Stimulated activated CD4-positive, alpha-beta T cell treated with anti-CD3 and anti-CD28 coated beads, TNF-alpha, amount 100 ng/mL, for 48 hours (primary cell): ENCODE data around the gene KIF4B.
"Not testable (repeated sequence)": the region's sequence is repeated elsewhere in the genome, so short reads cannot be mapped to it uniquely, and the experiment has no call there.

ENCODE experiments used
- DNase-seq, 3 donors: peaks; one replicate each; pipeline ENCODE4 v3.0.0-alpha.2; 2020; ENCODE audit warnings: low read depth in 3 of 3

KIF4B gene, protein sequence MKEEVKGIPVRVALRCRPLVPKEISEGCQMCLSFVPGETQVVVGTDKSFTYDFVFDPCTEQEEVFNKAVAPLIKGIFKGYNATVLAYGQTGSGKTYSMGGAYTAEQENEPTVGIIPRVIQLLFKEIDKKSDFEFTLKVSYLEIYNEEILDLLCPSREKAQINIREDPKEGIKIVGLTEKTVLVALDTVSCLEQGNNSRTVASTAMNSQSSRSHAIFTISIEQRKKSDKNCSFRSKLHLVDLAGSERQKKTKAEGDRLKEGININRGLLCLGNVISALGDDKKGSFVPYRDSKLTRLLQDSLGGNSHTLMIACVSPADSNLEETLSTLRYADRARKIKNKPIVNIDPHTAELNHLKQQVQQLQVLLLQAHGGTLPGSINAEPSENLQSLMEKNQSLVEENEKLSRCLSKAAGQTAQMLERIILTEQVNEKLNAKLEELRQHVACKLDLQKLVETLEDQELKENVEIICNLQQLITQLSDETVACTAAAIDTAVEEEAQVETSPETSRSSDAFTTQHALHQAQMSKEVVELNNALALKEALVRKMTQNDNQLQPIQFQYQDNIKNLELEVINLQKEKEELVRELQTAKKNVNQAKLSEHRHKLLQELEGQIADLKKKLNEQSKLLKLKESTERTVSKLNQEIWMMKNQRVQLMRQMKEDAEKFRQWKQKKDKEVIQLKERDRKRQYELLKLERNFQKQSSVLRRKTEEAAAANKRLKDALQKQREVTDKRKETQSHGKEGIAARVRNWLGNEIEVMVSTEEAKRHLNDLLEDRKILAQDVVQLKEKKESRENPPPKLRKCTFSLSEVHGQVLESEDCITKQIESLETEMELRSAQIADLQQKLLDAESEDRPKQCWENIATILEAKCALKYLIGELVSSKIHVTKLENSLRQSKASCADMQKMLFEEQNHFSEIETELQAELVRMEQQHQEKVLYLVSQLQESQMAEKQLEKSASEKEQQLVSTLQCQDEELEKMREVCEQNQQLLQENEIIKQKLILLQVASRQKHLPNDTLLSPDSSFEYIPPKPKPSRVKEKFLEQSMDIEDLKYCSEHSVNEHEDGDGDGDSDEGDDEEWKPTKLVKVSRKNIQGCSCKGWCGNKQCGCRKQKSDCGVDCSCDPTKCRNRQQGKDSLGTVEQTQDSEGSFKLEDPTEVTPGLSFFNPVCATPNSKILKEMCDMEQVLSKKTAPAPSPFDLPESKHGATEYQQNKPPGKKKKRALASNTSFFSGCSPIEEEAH

DNA sequence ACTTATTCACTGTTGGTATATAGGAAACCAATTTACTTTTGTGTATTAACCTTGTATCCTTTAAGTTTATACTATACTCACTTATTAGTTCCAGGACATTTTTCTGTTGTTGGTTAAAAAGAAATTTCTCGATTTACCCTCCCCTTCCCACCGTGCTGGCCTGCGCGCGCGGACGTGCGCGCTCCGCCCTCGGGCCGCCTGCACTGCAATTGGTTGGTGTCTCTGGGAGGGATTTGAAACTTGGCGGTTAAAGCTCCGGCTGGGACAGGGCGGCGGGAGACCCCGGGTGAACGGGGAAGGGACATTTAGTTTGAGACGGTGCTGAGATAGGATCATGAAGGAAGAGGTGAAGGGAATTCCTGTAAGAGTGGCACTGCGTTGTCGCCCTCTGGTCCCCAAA, at the start of gene KIF4B:
Gene KIF4B (plus strand): TSS at position 230 of the 400 bp plus-strand sequence. CDS start 105 bp downstream, at position 335.
- DNase-seq, result no peak

- no peak for DNase-seq
Observed at GRCh38 chr5:154966081-154966841, 47.3 kb upstream of the KIF4B start.

- no peak for DNase-seq
Observed at GRCh38 chr5:154966874-154967273, 46.7 kb upstream of the KIF4B start.

GRCh38 chr5:154967421-154968024, 46.0 kb upstream of the KIF4B start:
- DNase-seq, result no peak

- no peak for DNase-seq
Observed at GRCh38 chr5:154968953-154969352, 44.6 kb upstream of the KIF4B start.

- no peak for DNase-seq
Observed at GRCh38 chr5:154970759-154971158, 42.8 kb upstream of the KIF4B start.

GRCh38 chr5:154971501-154971900, 42.1 kb upstream of the KIF4B start:
- DNase-seq, result no peak

GRCh38 chr5:154972476-154973080, 41.0 kb upstream of the KIF4B start:
- no peak for DNase-seq

- not testable (repeated sequence) for DNase-seq
Observed at GRCh38 chr5:154976082-154976481, 37.5 kb upstream of the KIF4B start.

GRCh38 chr5:154977409-154977808, 36.1 kb upstream of the KIF4B start:
- no peak for DNase-seq

GRCh38 chr5:154978294-154978693, 35.3 kb upstream of the KIF4B start:
- DNase-seq, result not testable (repeated sequence)

- no peak for DNase-seq
Observed at GRCh38 chr5:154984946-154985516, 28.5 kb upstream of the KIF4B start.

DNA sequence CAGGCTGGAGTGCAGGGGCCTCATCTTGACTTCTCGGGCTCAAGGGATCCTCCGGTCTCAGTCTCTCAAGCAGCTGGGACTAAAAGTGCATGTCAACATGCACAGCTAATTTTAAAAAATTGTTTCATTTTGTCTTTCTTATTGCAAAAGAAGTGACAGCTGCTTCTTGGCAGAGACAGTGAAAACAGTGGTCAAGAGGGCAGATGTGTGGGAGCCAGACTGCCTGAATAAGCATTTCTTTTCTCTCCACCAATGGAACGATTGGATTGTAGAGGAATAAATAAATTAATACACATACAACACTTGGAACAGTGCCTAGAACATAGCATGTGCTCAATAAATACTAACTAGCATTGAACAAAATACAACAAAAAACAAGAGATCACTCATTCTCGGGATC, 27.4 kb upstream of the KIF4B start:
- DNase-seq, result no peak

DNA sequence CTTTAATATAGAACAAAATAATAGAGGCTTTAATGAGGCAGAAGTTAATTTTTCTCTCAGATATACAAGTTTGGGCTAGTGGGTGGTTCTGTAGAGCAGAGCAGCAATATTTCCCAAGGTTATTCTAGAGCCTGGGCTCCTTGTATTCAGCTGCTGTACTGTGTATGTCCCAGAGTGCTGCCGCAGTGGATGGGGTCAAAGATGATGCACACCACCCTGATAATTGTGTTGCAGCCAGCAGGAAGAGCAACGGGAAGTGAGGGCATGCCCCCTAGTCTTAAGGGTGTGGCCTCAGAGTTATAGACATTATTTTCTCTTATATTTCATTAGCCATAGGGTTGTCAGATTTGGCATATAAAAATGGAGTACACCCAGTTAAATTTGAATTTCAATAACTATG, 23.9 kb upstream of the KIF4B start:
- DNase-seq, result no peak

GRCh38 chr5:154993461-154993860, 20.1 kb upstream of the KIF4B start:
- DNase-seq, result no peak

DNA sequence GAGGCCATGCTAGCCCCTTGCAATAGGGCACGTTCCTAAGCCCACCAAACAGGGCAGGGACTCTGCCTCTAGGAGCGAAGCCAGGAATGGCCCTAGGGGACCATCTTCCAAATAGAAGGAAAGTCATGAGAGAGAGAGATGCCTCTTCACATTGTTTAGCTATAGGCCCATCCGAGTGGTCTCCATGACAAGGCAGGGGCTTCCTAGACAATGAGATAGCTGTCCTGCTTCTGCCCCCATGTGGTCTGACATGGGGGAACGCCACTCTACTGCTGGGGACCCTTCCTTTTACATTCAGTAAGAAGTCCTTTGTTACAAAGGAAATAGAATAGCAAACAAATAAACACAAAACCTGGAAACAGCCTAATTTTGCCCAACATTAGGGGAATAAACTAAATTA, 17.9 kb upstream of the KIF4B start:
- no peak for DNase-seq

- no peak for DNase-seq
Observed at GRCh38 chr5:154997746-154998145, 15.8 kb upstream of the KIF4B start.

DNA sequence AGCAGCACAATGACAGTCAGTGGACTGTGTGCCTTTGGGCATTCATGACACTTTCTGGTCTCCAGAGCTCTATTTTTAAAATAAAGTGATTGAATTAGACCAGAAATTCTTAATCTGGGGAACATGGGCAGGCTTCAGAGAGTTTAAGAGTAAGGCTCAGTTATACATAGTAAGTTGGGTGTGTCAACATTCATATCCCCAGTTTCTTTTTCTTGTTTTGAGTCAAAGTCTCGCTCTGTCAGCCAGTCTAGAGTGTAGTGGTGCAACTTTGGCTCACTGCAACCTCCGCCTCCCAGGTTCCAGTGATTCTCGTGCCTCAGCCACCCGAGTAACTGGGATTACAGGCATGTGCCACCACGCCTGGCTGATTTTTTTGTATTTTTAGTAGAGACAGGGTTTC, 13.7 kb upstream of the KIF4B start:
- DNase-seq, result no peak

GRCh38 chr5:155001523-155001922, 12.0 kb upstream of the KIF4B start:
- no peak for DNase-seq

- DNase-seq, result not testable (repeated sequence)
Observed at GRCh38 chr5:155002722-155003121, 10.8 kb upstream of the KIF4B start.
